H1 (cell line): ENCODE data around the gene HS3ST5. TPM values are rescaled to one million over a fixed set of nuclear protein-coding genes. Genes with fewer than 3 reads are reported as not detected.

ENCODE experiments used
- ATF2 ChIP-seq: IDR thresholded peaks from 2 replicates; pipeline ENCODE4 v1.6.1; 2012; ENCODE audit warnings: low read length, inconsistent platforms
- BCL11A ChIP-seq, 2 experiments: IDR thresholded peaks; one replicate each; pipeline ENCODE4 v1.6.1; 2011; ENCODE audit warnings: low read depth in 2 of 2, low read length in 2 of 2, mild to moderate bottlenecking in 2 of 2
- BRCA1 ChIP-seq: IDR thresholded peaks from 2 replicates; pipeline ENCODE4 v1.6.1; 2012; ENCODE audit warnings: low read depth, low read length, improper control_type of control experiment
- CHD7 ChIP-seq: fragments of 300-600 bp; sonication (generic); IDR thresholded peaks from 2 replicates; pipeline ENCODE4 v1.7.1; 2012; ENCODE audit warnings: low read length, moderate library complexity, mild to moderate bottlenecking, inconsistent platforms; ENCODE audit not compliant: insufficient replicate concordance
- EP300 ChIP-seq, 2 experiments: IDR thresholded peaks; 1 replicate in 1 of 2; 2 replicates in 1 of 2; pipeline ENCODE4 v1.6.1; 2011 to 2012; ENCODE audit warnings: low read depth in 2 of 2, low read length in 2 of 2, mild to moderate bottlenecking in 2 of 2, borderline replicate concordance in 1 of 2, inconsistent platforms in 1 of 2, moderate library complexity in 1 of 2
- JUN ChIP-seq: IDR thresholded peaks from 2 replicates; pipeline ENCODE4 v1.6.1; 2011; ENCODE audit warnings: low read depth, mild to moderate bottlenecking, improper control_type of control experiment, low read length
- KDM5A ChIP-seq: fragments of 200-600 bp; IDR thresholded peaks from 2 replicates; pipeline ENCODE4 v1.7.1; 2012; ENCODE audit warnings: mild to moderate bottlenecking, low read length, inconsistent platforms, mixed read lengths
- SP2 ChIP-seq: IDR thresholded peaks from 2 replicates; pipeline ENCODE4 v1.6.1; 2012; ENCODE audit warnings: mild to moderate bottlenecking, low read length, inconsistent platforms
- ZNF274 ChIP-seq: IDR thresholded peaks from 2 replicates; pipeline ENCODE4 v1.7.0; 2012; ENCODE audit warnings: low read length, borderline replicate concordance; ENCODE audit errors: extremely low read depth
- polyA plus RNA-seq, 7 experiments: library from polyadenylated mRNA; depleted of rRNA in 3 of 7; stranded (reverse) in 5 of 7; unstranded in 2 of 7; fragments of >200 nt in 5 of 7; fragments of 200-250 nt in 2 of 7; gene quantifications; 1 replicate in 5 of 7; 2 replicates in 1 of 7; 4 replicates in 1 of 7; pipeline versions ENCODE4 v1.2.1 to v1.2.3, GENCODE V29; 2011 to 2013; ENCODE audit warnings: missing spikeins in 2 of 7, mixed read lengths in 2 of 7
- total RNA-seq: library from RNA; stranded (reverse); fragmentation: NEBNext Ultra II Directional; extraction: Animal tissue kit (Norgen Biotek cat#: 25700); gene quantifications from 2 replicates; pipeline ENCODE4 v1.2.1, GENCODE V29; 2021

Gene HS3ST5
- total and polyA plus RNA-seq, 2 of the 8 experiments (the other 6 are each of a cell fraction or from before 2014, with no cell fraction given) = 1.2 to 9.9 TPM

GRCh38 chr6:114216789-114217467 lies 125.9 kb downstream of the HS3ST5 start (continued):
- TF ChIP-seq CHD7 (no peak), JUN (no peak), SP2 (no peak), BCL11A (IDR thresholded peaks at IDR 0.05; ENCODE audit: low read depth in 2 of 2, low read length in 2 of 2) (no peak), ZNF274 (no peak), EP300 (IDR thresholded peaks at IDR 0.05; ENCODE audit: borderline replicate concordance in 1 of 2, low read depth in 2 of 2, low read length in 2 of 2) (no peak), ATF2 (no peak), BRCA1 (no peak), KDM5A (no peak)
